Naive thymus-derived CD8-positive, alpha-beta T cell (primary cell): ENCODE measurements around the gene TTYH1. TPM values are rescaled to one million over a fixed set of nuclear protein-coding genes. Genes with fewer than 3 reads are reported as not detected.

Experiments used
- ATAC-seq, 2 donors: fragments of 150-1000 bp; cut with Tn5 transposase in 1 of 2; sonication (Bioruptor Pico), chemical (Tn5 transposase) in 1 of 2; 1 replicate in 1 of 2; 2 replicates in 1 of 2; pipeline ENCODE4 v1.10.0; 2021; ENCODE audit warnings: mild to moderate bottlenecking in 2 of 2, moderate library complexity in 2 of 2
- POLR2A ChIA-PET: fragments of 350-600 bp; sonication (Branson Sonifier 250); formaldehyde crosslinking; loops from one replicate; lab custom pipeline; 2021; ENCODE audit warnings: antibody characterized with exemption; lab: Charles Lee
- DNase-seq, 10 donors: peaks; one replicate each; pipeline versions ENCODE4 v3.0.0 to v3.0.0-alpha.2; 2020 to 2022
- H3K27ac Mint-ChIP-seq, 10 donors: one replicate each; pipeline ENCODE4 v1.8.0; 2020 to 2022; ENCODE audit warnings: mild to moderate bottlenecking in 10 of 10, mixed read lengths in 10 of 10, moderate library complexity in 4 of 10, inconsistent platforms in 1 of 10
- H3K27me3 Mint-ChIP-seq, 5 donors: one replicate each; pipeline ENCODE4 v1.8.0; 2021 to 2022; ENCODE audit warnings: mixed read lengths in 5 of 5
- H3K36me3 Mint-ChIP-seq, 3 donors: one replicate each; pipeline ENCODE4 v1.8.0; 2020 to 2022; ENCODE audit warnings: mixed read lengths in 3 of 3, mild to moderate bottlenecking in 2 of 3, inconsistent platforms in 1 of 3
- H3K4me1 Mint-ChIP-seq, 4 donors: one replicate each; pipeline ENCODE4 v1.8.0; 2021 to 2022; ENCODE audit warnings: mixed read lengths in 4 of 4
- H3K4me3 Mint-ChIP-seq, 10 donors: one replicate each; pipeline ENCODE4 v1.8.0; 2020 to 2022; ENCODE audit warnings: mild to moderate bottlenecking in 10 of 10, mixed read lengths in 10 of 10, moderate library complexity in 6 of 10, inconsistent platforms in 1 of 10
- H3K9me3 Mint-ChIP-seq, 9 donors: one replicate each; pipeline ENCODE4 v1.8.0; 2020 to 2022; ENCODE audit warnings: mixed read lengths in 9 of 9, mild to moderate bottlenecking in 3 of 9, inconsistent platforms in 1 of 9, moderate library complexity in 1 of 9
- polyA plus RNA-seq, 3 donors: library from polyadenylated mRNA; unstranded; fragments of 300-500 nt; fragmentation: Illumina TruSeq; gene quantifications; one replicate each; pipeline ENCODE4 v1.2.3, GENCODE V29; 2021
- total RNA-seq, 8 experiments: library from RNA in 2 of 8; stranded (reverse) in 2 of 8; gene quantifications; one replicate each; pipeline ENCODE4 v1.2.3 and lab custom pipeline; 2021 to 2026

TTYH1 gene
- total and polyA plus RNA-seq, 5 experiments from 2014 or later: 0.04 to 0.65 TPM; not detected in 3

- Mint-ChIP-seq H3K27ac (peak overlapping the region in 8 of 10 donors; percentile 12 to 100 (median 88)), H3K27me3 (peaks cover 0 to 3% (median 0%) of the 10 kb centered on the region in 5 donors), H3K4me1 (peaks cover 30 to 67% (median 56%) of the 10 kb centered on the region in 4 donors), H3K36me3 (peaks cover 0 to 61% (median 7%) of the 10 kb centered on the region in 3 donors), H3K4me3 (peak overlapping the region; percentile 92 to 100 (median 98)), H3K9me3 (no peaks in the 10 kb centered on the region)
- DNase-seq (no peak), ATAC-seq (no peak)
- POLR2A ChIA-PET: interaction anchor here (4.2 kb wide), 1 partner anchor 11 kb away, joined by 72 read pairs; the partner anchor contains the start of gene LENG9
Measured at GRCh38 chr19:54451331-54451871, 36.1 kb downstream of the TTYH1 start.

- POLR2A ChIA-PET: no interaction called here
- DNase-seq: no peak
- Mint-ChIP-seq H3K9me3 (no peaks in the 10 kb centered on the region), H3K27ac (peak overlapping the region in 7 of 10 donors; percentile 15 to 99 (median 33)), H3K36me3 (peaks cover 0 to 64% (median 7%) of the 10 kb centered on the region in 3 donors), H3K4me1 (peaks cover 30 to 64% (median 53%) of the 10 kb centered on the region in 4 donors), H3K27me3 (peaks cover 0 to 3% (median 0%) of the 10 kb centered on the region in 5 donors), H3K4me3 (peak overlapping the region in 3 of 10 donors; percentile 20 to 36 (median 36))
- no peak for ATAC-seq
Measured at GRCh38 chr19:54451997-54452396, 36.7 kb downstream of the TTYH1 start.

- no peak for ATAC-seq
- POLR2A ChIA-PET: interaction anchor here (1.3 kb wide), 1 partner anchor 9 kb away, joined by 5 read pairs; no protein-coding TSS in a partner anchor
- H3K4me1 Mint-ChIP-seq: peaks cover 28 to 58% (median 48%) of the 10 kb centered on the region in 4 donors
- H3K9me3 Mint-ChIP-seq: no peaks in the 10 kb centered on the region
- H3K27me3 Mint-ChIP-seq: peaks cover 0 to 3% (median 0%) of the 10 kb centered on the region in 5 donors
- no peak overlapping the region for H3K27ac Mint-ChIP-seq
- H3K4me3 Mint-ChIP-seq: peak overlapping the region in 3 of 10 donors; percentile 14 to 38 (median 17)
- peaks cover 0 to 70% (median 7%) of the 10 kb centered on the region in 3 donors for H3K36me3 Mint-ChIP-seq
- no peak for DNase-seq
Measured at GRCh38 chr19:54452626-54453025, 37.4 kb downstream of the TTYH1 start.

GRCh38 chr19:54453921-54454780 is 38.9 kb downstream of the TTYH1 start:
- Mint-ChIP-seq H3K36me3 (peaks cover 0 to 83% (median 13%) of the 10 kb centered on the region in 3 donors), H3K9me3 (no peaks in the 10 kb centered on the region), H3K4me3 (no peak overlapping the region), H3K27me3 (no peaks in the 10 kb centered on the region), H3K27ac (no peak overlapping the region), H3K4me1 (peaks cover 29 to 60% (median 47%) of the 10 kb centered on the region in 4 donors)
- no peak for ATAC-seq
- DNase-seq: no peak
- POLR2A ChIA-PET: interaction anchor here (0.7 to 1.7 kb wide), 5 partner anchors 8 to 263 kb away, joined by 3 to 9 read pairs (median 3); partner anchors contain the start of genes LENG9 and TSEN34

GRCh38 chr19:54454781-54455675 is 39.8 kb downstream of the TTYH1 start:
- Mint-ChIP-seq H3K4me1 (peaks cover 30 to 62% (median 48%) of the 10 kb centered on the region in 4 donors), H3K27ac (peak overlapping the region in 1 of 10 donors; percentile 92), H3K4me3 (peak overlapping the region in 2 of 10 donors; percentile 2 to 10), H3K36me3 (peaks cover 0 to 92% (median 13%) of the 10 kb centered on the region in 3 donors), H3K27me3 (no peaks in the 10 kb centered on the region), H3K9me3 (no peaks in the 10 kb centered on the region)
- POLR2A ChIA-PET: interaction anchor here (1.1 to 1.6 kb wide), 2 partner anchors 8 to 11 kb away, joined by 3 read pairs; no protein-coding TSS in a partner anchor
- ATAC-seq: no peak
- no peak for DNase-seq

GRCh38 chr19:54455786-54456422 is 40.6 kb downstream of the TTYH1 start:
- Mint-ChIP-seq H3K4me3 (peak overlapping the region in 2 of 10 donors; percentile 10 to 22), H3K27ac (peak overlapping the region in 1 of 10 donors; percentile 24), H3K4me1 (peaks cover 24 to 54% (median 40%) of the 10 kb centered on the region in 4 donors), H3K36me3 (peaks cover 0 to 91% (median 12%) of the 10 kb centered on the region in 3 donors), H3K27me3 (no peaks in the 10 kb centered on the region), H3K9me3 (no peaks in the 10 kb centered on the region)
- POLR2A ChIA-PET: interaction anchor here (1.6 kb wide), 1 partner anchor 10 kb away, joined by 3 read pairs; no protein-coding TSS in a partner anchor
- no peak for DNase-seq
- ATAC-seq: no peak

GRCh38 chr19:54456423-54457373 is 41.4 kb downstream of the TTYH1 start:
- DNase-seq: no peak
- Mint-ChIP-seq H3K4me1 (peaks cover 20 to 48% (median 34%) of the 10 kb centered on the region in 4 donors), H3K36me3 (peaks cover 0 to 90% (median 11%) of the 10 kb centered on the region in 3 donors), H3K4me3 (peak overlapping the region in 1 of 10 donors; percentile 22), H3K27me3 (no peaks in the 10 kb centered on the region), H3K27ac (peak overlapping the region in 1 of 10 donors; percentile 53), H3K9me3 (no peaks in the 10 kb centered on the region)
- POLR2A ChIA-PET: interaction anchor here (1.6 kb wide), 1 partner anchor 9 kb away, joined by 3 read pairs; no protein-coding TSS in a partner anchor
- peak in 1 of 2 donors; percentile 7 for ATAC-seq

GRCh38 chr19:54457773-54458647 is 42.7 kb downstream of the TTYH1 start:
- DNase-seq (no peak), ATAC-seq (no peak)
- H3K4me3 Mint-ChIP-seq: no peak overlapping the region
- no peaks in the 10 kb centered on the region for H3K9me3 Mint-ChIP-seq
- H3K4me1 Mint-ChIP-seq: peaks cover 21 to 44% (median 27%) of the 10 kb centered on the region in 4 donors
- POLR2A ChIA-PET: interaction anchor here (0.6 to 3.1 kb wide), 2 partner anchors 10 to 75 kb away, joined by 4 to 19 read pairs; partner anchors contain the start of gene LENG8
- peak overlapping the region in 5 of 10 donors; percentile 31 to 95 (median 57) for H3K27ac Mint-ChIP-seq
- no peaks in the 10 kb centered on the region for H3K27me3 Mint-ChIP-seq
- peaks cover 0 to 82% (median 11%) of the 10 kb centered on the region in 3 donors for H3K36me3 Mint-ChIP-seq

- DNase-seq (no peak), ATAC-seq (no peak)
- H3K9me3 Mint-ChIP-seq: no peaks in the 10 kb centered on the region
- peak overlapping the region; percentile 41 to 95 (median 56) for H3K27ac Mint-ChIP-seq
- peaks cover 0 to 74% (median 8%) of the 10 kb centered on the region in 3 donors for H3K36me3 Mint-ChIP-seq
- H3K4me1 Mint-ChIP-seq: peaks cover 20 to 39% (median 27%) of the 10 kb centered on the region in 4 donors
- POLR2A ChIA-PET: interaction anchor here (0.6 to 3.1 kb wide), 2 partner anchors 11 to 76 kb away, joined by 4 to 19 read pairs; partner anchors contain the start of gene LENG8
- H3K27me3 Mint-ChIP-seq: no peaks in the 10 kb centered on the region
- H3K4me3 Mint-ChIP-seq: peak overlapping the region in 3 of 10 donors; percentile 19 to 66 (median 50)
Measured at GRCh38 chr19:54458648-54459281, 43.5 kb downstream of the TTYH1 start.
